ENCODE measurements around the gene SESTD1. TPM values are rescaled to one million over a fixed set of nuclear protein-coding genes. Genes with fewer than 3 reads are reported as not detected.

Gene SESTD1
- total and polyA plus RNA-seq, 2 experiments from 2014 or later = 10.5 to 19.4 TPM

GRCh38 chr2:179132076-179132475, 132.6 kb downstream of the SESTD1 start:
- peaks cover 17% of the 10 kb centered on the region for H3K4me1 ChIP-seq (ENCODE audit: low read depth)

DNA sequence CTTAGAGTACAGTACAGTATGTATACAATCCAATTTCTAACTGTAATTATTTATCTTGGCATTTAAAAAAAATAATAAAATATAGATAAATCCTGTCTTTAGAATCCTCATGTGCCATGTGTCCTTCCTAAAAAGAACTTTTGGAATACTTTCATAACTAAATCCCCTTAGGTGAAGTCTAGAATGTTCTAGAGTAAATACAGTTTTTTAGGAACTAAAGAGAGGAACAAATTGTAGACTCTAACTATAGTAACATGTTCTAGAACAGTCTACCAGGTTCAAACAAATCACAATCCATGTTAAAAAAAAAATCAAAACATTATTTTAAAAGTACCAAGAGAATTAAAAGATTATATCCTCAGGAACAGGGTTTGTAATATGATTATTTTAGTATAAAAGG, 134.1 kb downstream of the SESTD1 start:
- Histone ChIP-seq H3K9me3 (ENCODE audit: low read depth) (no peaks in the 10 kb centered on the region), H3K27ac (no peak overlapping the region), H3K36me3 (no peaks in the 10 kb centered on the region), H3K4me1 (ENCODE audit: low read depth) (peaks cover 26% of the 10 kb centered on the region), H3K4me3 (no peak overlapping the region), H3K27me3 (no peaks in the 10 kb centered on the region)
- TF ChIP-seq, protein P1, sequence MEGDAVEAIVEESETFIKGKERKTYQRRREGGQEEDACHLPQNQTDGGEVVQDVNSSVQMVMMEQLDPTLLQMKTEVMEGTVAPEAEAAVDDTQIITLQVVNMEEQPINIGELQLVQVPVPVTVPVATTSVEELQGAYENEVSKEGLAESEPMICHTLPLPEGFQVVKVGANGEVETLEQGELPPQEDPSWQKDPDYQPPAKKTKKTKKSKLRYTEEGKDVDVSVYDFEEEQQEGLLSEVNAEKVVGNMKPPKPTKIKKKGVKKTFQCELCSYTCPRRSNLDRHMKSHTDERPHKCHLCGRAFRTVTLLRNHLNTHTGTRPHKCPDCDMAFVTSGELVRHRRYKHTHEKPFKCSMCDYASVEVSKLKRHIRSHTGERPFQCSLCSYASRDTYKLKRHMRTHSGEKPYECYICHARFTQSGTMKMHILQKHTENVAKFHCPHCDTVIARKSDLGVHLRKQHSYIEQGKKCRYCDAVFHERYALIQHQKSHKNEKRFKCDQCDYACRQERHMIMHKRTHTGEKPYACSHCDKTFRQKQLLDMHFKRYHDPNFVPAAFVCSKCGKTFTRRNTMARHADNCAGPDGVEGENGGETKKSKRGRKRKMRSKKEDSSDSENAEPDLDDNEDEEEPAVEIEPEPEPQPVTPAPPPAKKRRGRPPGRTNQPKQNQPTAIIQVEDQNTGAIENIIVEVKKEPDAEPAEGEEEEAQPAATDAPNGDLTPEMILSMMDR (IDR thresholded peaks at IDR 0.05; ENCODE audit: low read depth, low read length) = no peak
- DNase-seq (ENCODE audit: low read depth in 1 of 2, low spot score in 1 of 2) = no peak

More at GRCh38 chr2:179132076-179132475, 132.6 kb downstream of the SESTD1 start:
- Histone ChIP-seq H3K4me3 (no peak overlapping the region), H3K9me3 (ENCODE audit: low read depth) (no peaks in the 10 kb centered on the region), H3K36me3 (no peaks in the 10 kb centered on the region), H3K27ac (peak overlapping the region; percentile 40), H3K27me3 (no peaks in the 10 kb centered on the region)
- no peak for DNase-seq (ENCODE audit: low read depth in 1 of 2, low spot score in 1 of 2)
- TF ChIP-seq, protein P1 (IDR thresholded peaks at IDR 0.05; ENCODE audit: low read depth, low read length) = no peak

DNA sequence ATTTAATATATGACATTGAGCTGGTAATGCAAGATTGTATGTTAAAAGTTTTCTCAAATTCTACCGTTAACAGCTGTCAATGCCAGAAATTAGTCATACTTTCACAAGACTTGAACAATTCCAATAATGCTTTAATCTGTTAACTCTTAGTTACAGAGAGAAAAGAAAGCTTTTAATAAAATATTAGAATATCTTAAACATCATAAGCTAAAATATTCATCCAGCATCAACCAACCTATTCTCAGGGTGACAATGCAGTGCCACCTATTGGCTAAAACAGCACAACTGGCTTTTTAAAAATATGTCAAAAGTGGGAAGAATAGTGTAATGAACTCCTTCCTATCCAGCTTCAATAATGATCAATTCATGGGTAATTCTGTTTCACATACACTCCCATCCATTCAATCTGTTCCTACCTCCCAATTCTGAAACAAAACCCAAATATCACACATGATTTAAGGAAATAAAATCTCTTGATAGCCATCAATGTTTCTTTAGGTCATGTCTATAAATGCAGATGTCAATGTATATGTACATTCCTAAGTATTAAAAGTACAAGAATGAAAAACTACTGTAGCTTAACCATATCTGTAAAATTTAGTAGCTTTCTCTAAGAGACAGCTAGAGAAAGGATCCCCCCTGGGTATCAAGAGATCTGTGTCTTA, 134.9 kb downstream of the SESTD1 start:
- H3K4me3 ChIP-seq = no peak overlapping the region
- peaks cover 34% of the 10 kb centered on the region for H3K4me1 ChIP-seq (ENCODE audit: low read depth)
- DNase-seq (ENCODE audit: low read depth in 1 of 2, low spot score in 1 of 2) = peak; percentile 19 to 28
- TF ChIP-seq, protein P1 (IDR thresholded peaks at IDR 0.05; ENCODE audit: low read depth, low read length) = peak; percentile 69
- no peaks in the 10 kb centered on the region for H3K36me3 ChIP-seq
- no peaks in the 10 kb centered on the region for H3K27me3 ChIP-seq
- H3K27ac ChIP-seq = no peak overlapping the region
- no peaks in the 10 kb centered on the region for H3K9me3 ChIP-seq (ENCODE audit: low read depth)

DNA sequence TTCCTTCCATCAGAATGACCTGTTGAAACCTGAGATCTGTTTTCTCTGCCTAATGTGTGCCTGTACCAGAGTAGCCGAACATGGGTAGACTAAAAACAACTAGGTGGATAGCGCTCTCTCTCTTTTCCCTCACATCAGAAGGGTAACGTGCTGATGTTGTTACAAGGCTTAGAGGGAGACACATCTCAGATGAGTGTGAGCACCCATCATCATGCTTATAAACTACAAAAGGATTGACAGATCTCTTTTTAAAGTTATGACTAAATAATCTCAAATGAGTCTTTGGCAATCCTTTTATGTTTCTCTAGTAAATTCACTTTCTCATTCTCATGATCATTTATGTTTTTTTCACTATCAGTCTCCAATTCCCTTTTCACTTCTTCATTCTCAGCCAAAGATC, 139.2 kb downstream of the SESTD1 start:
- H3K9me3 ChIP-seq (ENCODE audit: low read depth) = no peaks in the 10 kb centered on the region
- no peaks in the 10 kb centered on the region for H3K36me3 ChIP-seq
- DNase-seq (ENCODE audit: low read depth in 1 of 2, low spot score in 1 of 2) = no peak
- TF ChIP-seq, protein P1 (IDR thresholded peaks at IDR 0.05; ENCODE audit: low read depth, low read length) = no peak
- H3K4me3 ChIP-seq = no peak overlapping the region
- H3K4me1 ChIP-seq (ENCODE audit: low read depth) = peaks cover 37% of the 10 kb centered on the region
- H3K27me3 ChIP-seq = no peaks in the 10 kb centered on the region
- peak overlapping the region; percentile 74 for H3K27ac ChIP-seq

DNA sequence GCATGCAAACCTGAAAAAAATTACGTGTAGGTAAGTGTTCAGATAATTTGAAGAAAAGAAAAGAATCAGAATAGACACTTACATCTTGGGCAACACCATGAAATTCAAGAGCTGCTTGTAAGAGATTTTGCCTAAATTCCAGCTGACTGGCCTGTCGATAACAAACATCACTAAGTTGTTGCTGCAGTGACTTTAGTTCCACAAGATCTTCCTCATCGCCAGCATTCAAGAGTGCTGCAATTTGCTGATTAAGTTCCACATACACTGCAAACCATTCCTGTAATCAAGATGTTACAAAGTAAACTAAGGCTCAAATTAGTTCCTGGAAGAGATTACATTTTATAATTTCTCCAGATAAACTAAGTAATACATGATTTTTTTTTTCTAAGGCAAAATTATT, 140.3 kb downstream of the SESTD1 start:
- no peaks in the 10 kb centered on the region for H3K27me3 ChIP-seq
- peak overlapping the region; percentile 74 for H3K27ac ChIP-seq
- H3K9me3 ChIP-seq (ENCODE audit: low read depth) = no peaks in the 10 kb centered on the region
- DNase-seq (ENCODE audit: low read depth in 1 of 2, low spot score in 1 of 2) = no peak
- H3K36me3 ChIP-seq = no peaks in the 10 kb centered on the region
- H3K4me1 ChIP-seq (ENCODE audit: low read depth) = peaks cover 35% of the 10 kb centered on the region
- no peak overlapping the region for H3K4me3 ChIP-seq
- TF ChIP-seq, protein P1 (IDR thresholded peaks at IDR 0.05; ENCODE audit: low read depth, low read length) = no peak
